Liver (tissue), 9 donors: ENCODE results near the gene FABP1. TPM values are rescaled to one million over a fixed set of nuclear protein-coding genes. Genes with fewer than 3 reads are reported as not detected.
A peak's percentile ranks its signal among the peaks of the same experiment; 100 is the strongest.

Experiments used
- DNase-seq: peaks from one replicate; pipeline ENCODE4 v3.0.0-alpha.2; 2017; ENCODE audit warnings: low spot score
- H3K27ac ChIP-seq, 2 donors: one replicate each; pipeline ENCODE4 v1.7.0; 2013; ENCODE audit warnings: inconsistent platforms in 2 of 2, low read length in 2 of 2, control low read depth in 1 of 2, low read depth in 1 of 2, mild to moderate bottlenecking in 1 of 2
- H3K27me3 ChIP-seq, 4 donors: one replicate each; pipeline versions ENCODE4 v1.6.1 to v1.7.0; 2013; ENCODE audit warnings: low read length in 3 of 4, inconsistent platforms in 1 of 4, mild to moderate bottlenecking in 1 of 4, moderate library complexity in 1 of 4; ENCODE audit not compliant: control insufficient read depth in 4 of 4, insufficient read depth in 4 of 4
- H3K36me3 ChIP-seq, 4 donors: one replicate each; pipeline versions ENCODE4 v1.6.1 to v1.7.0; 2013; ENCODE audit warnings: low read length in 3 of 4, mild to moderate bottlenecking in 3 of 4, low read depth in 1 of 4, moderate library complexity in 1 of 4; ENCODE audit not compliant: control insufficient read depth in 4 of 4, insufficient read depth in 3 of 4
- H3K4me1 ChIP-seq, 4 donors: one replicate each; pipeline versions ENCODE4 v1.6.1 to v1.7.0; 2013; ENCODE audit warnings: low read length in 3 of 4, mild to moderate bottlenecking in 3 of 4, moderate library complexity in 1 of 4; ENCODE audit not compliant: control insufficient read depth in 4 of 4, insufficient read depth in 4 of 4
- H3K4me3 ChIP-seq, 3 donors: one replicate each; pipeline versions ENCODE4 v1.6.1 to v1.7.0; 2013; ENCODE audit warnings: low read length in 3 of 3, control low read depth in 1 of 3, low read depth in 1 of 3, mild to moderate bottlenecking in 1 of 3
- H3K9ac ChIP-seq, 2 donors: one replicate each; pipeline ENCODE4 v1.7.0; 2013; ENCODE audit warnings: low read length in 2 of 2, mild to moderate bottlenecking in 2 of 2, moderate library complexity in 2 of 2, control low read depth in 1 of 2, low read depth in 1 of 2
- H3K9me3 ChIP-seq, 4 donors: one replicate each; pipeline versions ENCODE4 v1.6.1 to v1.7.0; 2013; ENCODE audit warnings: low read length in 3 of 4; ENCODE audit not compliant: control insufficient read depth in 4 of 4
- ATF3 ChIP-seq: IDR thresholded peaks from 2 replicates; pipeline ENCODE4 v1.6.1; 2016; ENCODE audit warnings: antibody characterized with exemption
- CTCF ChIP-seq: fragments of 150-350 bp; IDR thresholded peaks from 2 replicates; pipeline ENCODE4 v1.5.1; 2017; ENCODE audit warnings: improper control_type of control experiment, low read depth, low read length; ENCODE audit not compliant: missing input control
- EGR1 ChIP-seq, 2 donors: IDR thresholded peaks; 2 replicates each; pipeline ENCODE4 v1.6.1; 2016 to 2018; ENCODE audit warnings: antibody characterized with exemption in 2 of 2, low read depth in 2 of 2
- FOXA1 ChIP-seq: IDR thresholded peaks from 2 replicates; pipeline ENCODE4 v1.6.1; 2016; ENCODE audit warnings: antibody characterized with exemption
- FOXA2 ChIP-seq: IDR thresholded peaks from 2 replicates; pipeline ENCODE4 v1.6.1; 2016; ENCODE audit warnings: antibody characterized with exemption
- GABPA ChIP-seq, 2 donors: IDR thresholded peaks in 1 of 2; conservative IDR thresholded peaks in 1 of 2; 2 replicates each; pipeline ENCODE4 v1.6.1; 2016; ENCODE audit warnings: antibody characterized with exemption in 2 of 2, mild to moderate bottlenecking in 1 of 2, moderate library complexity in 1 of 2
- HNF4A ChIP-seq, 2 donors: conservative IDR thresholded peaks; 2 replicates each; pipeline ENCODE4 v1.6.1; 2016; ENCODE audit warnings: antibody characterized with exemption in 2 of 2, mild to moderate bottlenecking in 2 of 2
- HNF4G ChIP-seq: IDR thresholded peaks from 2 replicates; pipeline ENCODE4 v1.6.1; 2016; ENCODE audit warnings: antibody characterized with exemption
- JUND ChIP-seq, 2 donors: IDR thresholded peaks; 2 replicates each; pipeline ENCODE4 v1.6.1; 2016; ENCODE audit warnings: antibody characterized with exemption in 2 of 2
- NR2F2 ChIP-seq: IDR thresholded peaks from 2 replicates; pipeline ENCODE4 v1.6.1; 2016; ENCODE audit warnings: antibody characterized with exemption
- RAD21 ChIP-seq, 2 donors: IDR thresholded peaks; 2 replicates each; pipeline ENCODE4 v1.6.1; 2016; ENCODE audit warnings: antibody characterized with exemption in 2 of 2, mild to moderate bottlenecking in 2 of 2
- REST ChIP-seq: IDR thresholded peaks from 2 replicates; pipeline ENCODE4 v1.6.1; 2016; ENCODE audit warnings: antibody characterized with exemption, mild to moderate bottlenecking
- RXRA ChIP-seq, 2 donors: IDR thresholded peaks; 2 replicates each; pipeline ENCODE4 v1.6.1; 2017 to 2018; ENCODE audit warnings: antibody characterized with exemption in 2 of 2, mild to moderate bottlenecking in 1 of 2
- SP1 ChIP-seq: IDR thresholded peaks from 2 replicates; pipeline ENCODE4 v1.6.1; 2018; ENCODE audit warnings: antibody characterized with exemption, mild to moderate bottlenecking
- TAF1 ChIP-seq: conservative IDR thresholded peaks from 2 replicates; pipeline ENCODE4 v1.6.1; 2016; ENCODE audit warnings: antibody characterized with exemption, mild to moderate bottlenecking
- YY1 ChIP-seq: IDR thresholded peaks from 2 replicates; pipeline ENCODE4 v1.6.1; 2016; ENCODE audit warnings: antibody characterized with exemption, mild to moderate bottlenecking
- ZBTB33 ChIP-seq: IDR thresholded peaks from 2 replicates; pipeline ENCODE4 v1.6.1; 2016; ENCODE audit warnings: antibody characterized with exemption
- WGBS: extraction: QIAGEN DNeasy Blood & Tissue Kit; methylation state at CpG from one replicate; pipeline ENCODE4 v1.1.7; 2013; 5-methylcytosine and 5-hydroxymethylcytosine counted together
- polyA plus RNA-seq, 2 donors: library from polyadenylated mRNA; stranded (reverse) in 1 of 2; unstranded in 1 of 2; fragments of 200-250 nt in 1 of 2; fragments of >200 nt in 1 of 2; fragmentation: Nextera tagmentation in 1 of 2; extraction: Ambion mirVana in 1 of 2; gene quantifications; one replicate each; pipeline versions ENCODE4 v1.2.1 to v1.2.3, GENCODE V29; 2013 to 2015
- total RNA-seq, 2 donors: library from RNA; depleted of rRNA; stranded (reverse); fragments of >200 nt; gene quantifications; one replicate each; pipeline ENCODE4 v1.2.3, GENCODE V29; 2014
- donor health status: healthy.
- donor health status: healthy.
- donor health status: healthy.
- donor health status: healthy.
- donor health status: healthy.

Gene FABP1
- total and polyA plus RNA-seq, 4 donors = 975 to 7,337 (median 2,306) TPM

GRCh38 chr2:88126772-88127637, 857 bp downstream of the FABP1 start:
- H3K4me1 ChIP-seq = peaks cover 14 to 56% (median 42%) of the 10 kb centered on the region in 4 donors
- peak overlapping the region; percentile 48 to 68 for H3K27ac ChIP-seq
- H3K9me3 ChIP-seq = no peaks in the 10 kb centered on the region
- H3K9ac ChIP-seq = peak overlapping the region; percentile 53 to 88
- H3K27me3 ChIP-seq = no peaks in the 10 kb centered on the region
- 31% methylated on average over 3 of the region's 3 CpGs for WGBS
- no peak for TF ChIP-seq JUND (IDR thresholded peaks at IDR 0.05)
- TF ChIP-seq SP1 = no peak
- TF ChIP-seq RXRA (IDR thresholded peaks at IDR 0.05) = no peak
- no peak for TF ChIP-seq RAD21 (IDR thresholded peaks at IDR 0.05)
- no peak for TF ChIP-seq GABPA (IDR thresholded peaks at IDR 0.05 in 1 of 2, conservative IDR thresholded peaks at IDR 0.05 in 1 of 2)
- no peak for TF ChIP-seq HNF4G
- TF ChIP-seq EGR1 (IDR thresholded peaks at IDR 0.05; ENCODE audit: low read depth in 2 of 2) = no peak
- no peak for TF ChIP-seq NR2F2
- no peak for TF ChIP-seq REST
- no peak for TF ChIP-seq FOXA2
- TF ChIP-seq YY1 = no peak
- no peak for TF ChIP-seq TAF1
- TF ChIP-seq ATF3 = no peak
- TF ChIP-seq ZBTB33 = no peak
- TF ChIP-seq CTCF = no peak
- TF ChIP-seq HNF4A (conservative IDR thresholded peaks at IDR 0.05) = no peak
- TF ChIP-seq FOXA1 = no peak
- H3K36me3 ChIP-seq = peaks cover 0 to 8% (median 5%) of the 10 kb centered on the region in 4 donors
- H3K4me3 ChIP-seq = peak overlapping the region; percentile 63 to 98 (median 95)
- no peak for DNase-seq
